Naive B cell (primary cell): ENCODE results near the gene TTLL10. TPM values are rescaled to one million over a fixed set of nuclear protein-coding genes. Genes with fewer than 3 reads are reported as not detected.
"Not testable (repeated sequence)": the region's sequence is repeated elsewhere in the genome, so short reads cannot be mapped to it uniquely, and the experiment has no call there.

Experiments used
- ATAC-seq, 2 donors: fragments of 150-1000 bp; cut with Tn5 transposase; 2 replicates each; pipeline ENCODE4 v1.10.0; 2021; ENCODE audit warnings: low read depth in 2 of 2, mild to moderate bottlenecking in 2 of 2, moderate library complexity in 2 of 2
- DNase-seq: peaks from one replicate; pipeline ENCODE4 v3.0.0; 2022
- H3K27ac Mint-ChIP-seq, 6 donors: one replicate each; pipeline ENCODE4 v1.8.0; 2020 to 2022; ENCODE audit warnings: mild to moderate bottlenecking in 6 of 6, mixed read lengths in 6 of 6, moderate library complexity in 5 of 6, inconsistent platforms in 2 of 6
- H3K27me3 Mint-ChIP-seq, 3 donors: one replicate each; pipeline ENCODE4 v1.8.0; 2021 to 2022; ENCODE audit warnings: mixed read lengths in 3 of 3, mild to moderate bottlenecking in 1 of 3
- H3K36me3 Mint-ChIP-seq, 2 donors: one replicate each; pipeline ENCODE4 v1.8.0; 2020 to 2022; ENCODE audit warnings: mixed read lengths in 2 of 2, inconsistent platforms in 1 of 2, mild to moderate bottlenecking in 1 of 2
- H3K4me1 Mint-ChIP-seq, 3 donors: one replicate each; pipeline ENCODE4 v1.8.0; 2020 to 2022; ENCODE audit warnings: mixed read lengths in 3 of 3, inconsistent platforms in 1 of 3, mild to moderate bottlenecking in 1 of 3, moderate library complexity in 1 of 3
- H3K4me3 Mint-ChIP-seq, 8 donors: one replicate each; pipeline ENCODE4 v1.8.0; 2020 to 2022; ENCODE audit warnings: mild to moderate bottlenecking in 8 of 8, mixed read lengths in 8 of 8, moderate library complexity in 8 of 8, inconsistent platforms in 2 of 8
- H3K9me3 Mint-ChIP-seq, 7 donors: one replicate each; pipeline ENCODE4 v1.8.0; 2020 to 2022; ENCODE audit warnings: mixed read lengths in 7 of 7, mild to moderate bottlenecking in 5 of 7, inconsistent platforms in 2 of 7, moderate library complexity in 1 of 7
- polyA plus RNA-seq, 6 donors: library from polyadenylated mRNA; unstranded; fragments of 300-500 nt; fragmentation: Illumina TruSeq; gene quantifications; one replicate each; pipeline ENCODE4 v1.2.3, GENCODE V29; 2021; ENCODE audit warnings: low read depth in 6 of 6

The TTLL10 gene
- polyA plus RNA-seq, 6 donors from 2014 or later, result not detected

DNA sequence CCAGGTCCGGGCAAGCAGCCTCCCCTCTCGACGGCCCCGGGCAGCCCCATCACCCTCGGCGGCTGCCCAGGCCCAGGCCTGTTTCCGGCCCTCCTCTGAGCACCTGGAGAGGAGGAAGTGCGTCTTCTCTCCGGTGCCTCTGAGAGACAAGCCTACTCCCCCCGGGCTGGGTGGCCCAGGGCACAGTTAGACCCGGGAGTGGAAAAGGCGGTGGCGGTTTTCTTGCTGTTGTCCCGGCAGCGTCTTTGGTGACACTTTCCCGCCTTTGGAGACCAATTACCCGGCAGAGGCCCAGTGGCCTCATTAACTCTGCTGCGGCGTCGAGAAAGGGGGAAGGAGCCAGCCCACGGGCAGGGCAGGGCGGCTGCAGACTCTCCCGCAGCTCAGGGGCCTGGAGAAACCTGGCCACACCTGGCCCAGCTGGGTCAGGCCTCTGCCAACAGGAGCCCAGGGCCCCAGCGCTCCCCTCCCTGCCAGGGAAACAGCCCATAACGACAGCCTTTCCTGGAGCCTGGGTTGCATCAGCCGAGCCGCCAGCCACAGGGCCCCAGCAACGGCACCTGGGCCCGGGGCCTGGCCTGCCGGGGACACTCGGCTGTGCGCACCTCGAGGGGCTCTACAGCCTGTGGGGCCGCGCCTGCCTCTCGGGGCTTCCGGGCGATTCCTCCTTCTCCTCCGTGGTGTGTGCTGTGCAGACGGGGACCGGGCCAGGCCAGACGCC is 29.4 kb upstream of the TTLL10 start:
- H3K4me3 Mint-ChIP-seq, result peak overlapping the region; percentile 65 to 89 (median 75)
- peak; percentile 96 for ATAC-seq
- DNase-seq, result peak; percentile 94
- H3K4me1 Mint-ChIP-seq, result peaks cover 19 to 47% (median 27%) of the 10 kb centered on the region in 3 donors
- H3K36me3 Mint-ChIP-seq, result no peaks in the 10 kb centered on the region
- H3K9me3 Mint-ChIP-seq, result no peaks in the 10 kb centered on the region
- no peaks in the 10 kb centered on the region for H3K27me3 Mint-ChIP-seq
- peak overlapping the region; percentile 98 to 99 (median 98) for H3K27ac Mint-ChIP-seq

GRCh38 chr1:1144843-1145546 is 28.7 kb upstream of the TTLL10 start:
- H3K27me3 Mint-ChIP-seq, result no peaks in the 10 kb centered on the region
- peaks cover 19 to 47% (median 27%) of the 10 kb centered on the region in 3 donors for H3K4me1 Mint-ChIP-seq
- ATAC-seq, result no peak
- DNase-seq, result no peak
- H3K36me3 Mint-ChIP-seq, result no peaks in the 10 kb centered on the region
- peak overlapping the region in 4 of 8 donors; percentile 63 to 81 (median 74) for H3K4me3 Mint-ChIP-seq
- no peaks in the 10 kb centered on the region for H3K9me3 Mint-ChIP-seq
- peak overlapping the region in 5 of 6 donors; percentile 56 to 99 (median 95) for H3K27ac Mint-ChIP-seq

GRCh38 chr1:1145547-1145914 is 28.1 kb upstream of the TTLL10 start:
- DNase-seq, result no peak
- H3K4me3 Mint-ChIP-seq, result peak overlapping the region in 2 of 8 donors; percentile 46 to 63
- ATAC-seq, result no peak
- H3K27me3 Mint-ChIP-seq, result no peaks in the 10 kb centered on the region
- H3K27ac Mint-ChIP-seq, result peak overlapping the region in 4 of 6 donors; percentile 56 to 98 (median 83)
- no peaks in the 10 kb centered on the region for H3K36me3 Mint-ChIP-seq
- H3K9me3 Mint-ChIP-seq, result no peaks in the 10 kb centered on the region
- peaks cover 19 to 47% (median 27%) of the 10 kb centered on the region in 3 donors for H3K4me1 Mint-ChIP-seq

DNA sequence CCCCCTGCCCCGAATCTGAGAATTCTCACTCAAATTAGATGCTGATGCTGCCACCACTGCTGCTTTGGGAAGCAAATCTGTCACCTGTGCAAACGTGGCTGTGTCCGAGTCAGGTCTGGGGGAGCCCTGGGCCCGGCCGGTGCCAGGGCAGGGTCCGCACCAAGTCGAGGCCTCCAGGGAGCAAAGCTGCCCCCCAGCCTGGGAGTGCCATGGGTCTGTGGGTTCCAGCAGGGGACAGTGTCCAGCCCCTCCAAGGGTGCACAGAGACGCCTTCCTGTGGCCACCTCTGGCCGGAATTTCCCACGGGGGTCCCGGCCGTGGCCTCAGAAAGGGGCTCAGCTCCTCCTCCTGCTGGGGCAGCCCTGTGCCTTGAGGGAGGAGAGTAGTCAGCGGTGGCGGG is 27.7 kb upstream of the TTLL10 start:
- peaks cover 19 to 47% (median 27%) of the 10 kb centered on the region in 3 donors for H3K4me1 Mint-ChIP-seq
- H3K4me3 Mint-ChIP-seq, result no peak overlapping the region
- ATAC-seq (no peak), DNase-seq (no peak)
- H3K36me3 Mint-ChIP-seq, result no peaks in the 10 kb centered on the region
- peak overlapping the region in 5 of 6 donors; percentile 51 to 98 (median 82) for H3K27ac Mint-ChIP-seq
- no peaks in the 10 kb centered on the region for H3K27me3 Mint-ChIP-seq
- no peaks in the 10 kb centered on the region for H3K9me3 Mint-ChIP-seq

GRCh38 chr1:1146596-1146995 is 27.1 kb upstream of the TTLL10 start:
- Mint-ChIP-seq H3K36me3 (no peaks in the 10 kb centered on the region), H3K27me3 (no peaks in the 10 kb centered on the region), H3K4me3 (peak overlapping the region in 1 of 8 donors; percentile 45), H3K4me1 (peaks cover 18 to 45% (median 27%) of the 10 kb centered on the region in 3 donors), H3K27ac (peak overlapping the region in 5 of 6 donors; percentile 38 to 98 (median 86)), H3K9me3 (no peaks in the 10 kb centered on the region)
- DNase-seq (no peak), ATAC-seq (no peak)

- Mint-ChIP-seq H3K4me1 (peaks cover 25 to 42% (median 27%) of the 10 kb centered on the region in 3 donors), H3K27ac (peak overlapping the region in 3 of 6 donors; percentile 41 to 92 (median 91)), H3K27me3 (no peaks in the 10 kb centered on the region), H3K9me3 (peaks cover 0 to 10% (median 7%) of the 10 kb centered on the region in 7 donors), H3K4me3 (no peak overlapping the region), H3K36me3 (peaks cover 0 to 8% of the 10 kb centered on the region in 2 donors)
- no peak for DNase-seq
- no peak for ATAC-seq
Measured at GRCh38 chr1:1148061-1148460, 25.6 kb upstream of the TTLL10 start.

GRCh38 chr1:1148569-1148968 is 25.1 kb upstream of the TTLL10 start:
- DNase-seq (no peak), ATAC-seq (no peak)
- Mint-ChIP-seq H3K4me1 (peaks cover 21 to 37% (median 27%) of the 10 kb centered on the region in 3 donors), H3K9me3 (peaks cover 0 to 15% (median 11%) of the 10 kb centered on the region in 7 donors), H3K4me3 (peak overlapping the region in 1 of 8 donors; percentile 44), H3K27ac (peak overlapping the region in 2 of 6 donors; percentile 78 to 92), H3K36me3 (peaks cover 0 to 13% of the 10 kb centered on the region in 2 donors), H3K27me3 (no peaks in the 10 kb centered on the region)

- Mint-ChIP-seq H3K4me1 (peaks cover 13 to 34% (median 27%) of the 10 kb centered on the region in 3 donors), H3K27ac (peak overlapping the region in 1 of 6 donors; percentile 87), H3K9me3 (peaks cover 0 to 17% (median 13%) of the 10 kb centered on the region in 7 donors), H3K4me3 (no peak overlapping the region), H3K27me3 (no peaks in the 10 kb centered on the region), H3K36me3 (peaks cover 0 to 15% of the 10 kb centered on the region in 2 donors)
- no peak for ATAC-seq
- DNase-seq, result no peak
Measured at GRCh38 chr1:1149416-1149815, 24.3 kb upstream of the TTLL10 start.

- ATAC-seq (no peak), DNase-seq (no peak)
- H3K36me3 Mint-ChIP-seq, result peaks cover 0 to 15% of the 10 kb centered on the region in 2 donors
- peaks cover 13 to 32% (median 27%) of the 10 kb centered on the region in 3 donors for H3K4me1 Mint-ChIP-seq
- peaks cover 0 to 17% (median 13%) of the 10 kb centered on the region in 7 donors for H3K9me3 Mint-ChIP-seq
- H3K27ac Mint-ChIP-seq, result no peak overlapping the region
- no peaks in the 10 kb centered on the region for H3K27me3 Mint-ChIP-seq
- H3K4me3 Mint-ChIP-seq, result no peak overlapping the region
Measured at GRCh38 chr1:1150100-1150499, 23.6 kb upstream of the TTLL10 start.

DNA sequence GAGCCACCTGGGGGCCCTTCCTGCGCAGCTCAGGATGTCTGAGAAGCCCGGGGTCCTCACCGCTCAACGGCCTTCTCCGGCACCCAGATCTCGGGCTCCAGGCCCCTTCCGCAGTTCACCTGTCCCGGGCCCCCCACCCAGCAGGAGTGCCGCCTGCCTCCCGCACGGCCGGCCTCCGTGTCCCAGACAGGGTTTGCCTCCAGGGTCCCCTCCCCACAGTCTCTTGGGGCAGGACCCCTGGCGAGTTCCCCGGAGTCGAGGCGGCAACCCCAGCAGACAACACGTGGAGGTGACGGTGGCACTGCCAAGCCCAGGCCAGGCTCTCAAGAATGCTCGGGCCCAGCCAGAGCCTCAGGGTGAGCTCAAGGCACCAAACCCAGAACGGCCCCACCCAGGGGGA is 22.4 kb upstream of the TTLL10 start:
- Mint-ChIP-seq H3K4me3 (no peak overlapping the region), H3K27me3 (no peaks in the 10 kb centered on the region), H3K4me1 (peaks cover 11 to 27% (median 22%) of the 10 kb centered on the region in 3 donors), H3K36me3 (peaks cover 0 to 15% of the 10 kb centered on the region in 2 donors), H3K27ac (no peak overlapping the region), H3K9me3 (peaks cover 0 to 17% (median 14%) of the 10 kb centered on the region in 7 donors)
- ATAC-seq (no peak), DNase-seq (no peak)

GRCh38 chr1:1152431-1152830 is 21.2 kb upstream of the TTLL10 start:
- Mint-ChIP-seq H3K4me3 (peak overlapping the region in 1 of 8 donors; percentile 53), H3K4me1 (peaks cover 11 to 28% (median 26%) of the 10 kb centered on the region in 3 donors), H3K27ac (peak overlapping the region in 5 of 6 donors; percentile 86 to 98 (median 90)), H3K36me3 (peaks cover 0 to 15% of the 10 kb centered on the region in 2 donors), H3K9me3 (peaks cover 0 to 17% (median 14%) of the 10 kb centered on the region in 7 donors)
- not testable (repeated sequence) for DNase-seq, H3K27me3 Mint-ChIP-seq, ATAC-seq

DNA sequence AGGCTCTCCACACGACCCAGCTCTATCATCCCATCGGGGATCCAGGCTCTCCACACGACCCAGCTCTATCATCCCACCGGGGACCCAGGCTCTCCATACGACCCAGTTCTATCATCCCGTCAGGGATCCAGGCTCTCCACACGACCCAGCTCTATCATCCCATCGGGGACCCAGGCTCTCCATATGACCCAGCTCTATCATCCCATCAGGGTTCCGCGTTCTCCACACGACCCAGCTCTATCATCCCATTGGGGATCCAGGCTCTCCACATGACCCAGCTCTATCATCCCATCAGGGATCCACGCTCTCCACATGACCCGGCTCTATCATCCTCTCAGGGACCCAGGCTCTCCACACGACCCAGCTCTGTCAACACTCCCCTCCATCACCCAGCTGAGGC is 20.5 kb upstream of the TTLL10 start:
- Mint-ChIP-seq H3K4me3 (peak overlapping the region in 3 of 8 donors; percentile 5 to 73 (median 34)), H3K36me3 (peaks cover 0 to 15% of the 10 kb centered on the region in 2 donors), H3K27ac (peak overlapping the region; percentile 86 to 98 (median 91)), H3K9me3 (peaks cover 0 to 17% (median 14%) of the 10 kb centered on the region in 7 donors), H3K4me1 (peaks cover 11 to 26% (median 22%) of the 10 kb centered on the region in 3 donors)
- DNase-seq, ATAC-seq, H3K27me3 Mint-ChIP-seq: not testable (repeated sequence)

DNA sequence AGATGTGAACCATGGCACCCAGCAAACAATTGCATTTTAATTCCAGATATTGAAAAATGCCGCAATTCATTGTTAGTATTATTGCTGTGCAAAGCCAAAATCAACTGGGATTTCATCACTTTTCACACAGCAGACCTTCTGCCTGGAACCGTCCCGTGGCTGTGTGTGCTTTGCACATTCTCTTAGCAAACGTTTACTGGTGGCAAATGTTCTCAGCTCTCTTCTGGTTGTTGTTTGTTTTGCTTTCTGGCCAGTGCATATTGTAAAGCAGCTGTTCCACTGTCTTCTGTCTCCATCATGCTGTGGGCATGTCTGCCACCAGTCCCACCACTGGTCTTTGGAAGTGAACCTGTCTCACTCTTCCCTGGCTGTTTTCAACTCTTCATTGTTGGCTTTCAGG is 19.8 kb upstream of the TTLL10 start:
- ATAC-seq (no peak), DNase-seq (no peak)
- H3K27ac Mint-ChIP-seq, result peak overlapping the region in 5 of 6 donors; percentile 9 to 98 (median 86)
- peak overlapping the region in 1 of 8 donors; percentile 5 for H3K4me3 Mint-ChIP-seq
- H3K36me3 Mint-ChIP-seq, result peaks cover 0 to 15% of the 10 kb centered on the region in 2 donors
- H3K27me3 Mint-ChIP-seq, result no peaks in the 10 kb centered on the region
- H3K4me1 Mint-ChIP-seq, result peaks cover 11 to 26% (median 20%) of the 10 kb centered on the region in 3 donors
- peaks cover 0 to 17% (median 14%) of the 10 kb centered on the region in 7 donors for H3K9me3 Mint-ChIP-seq
